HG02623 (cell line): ENCODE data around the gene OTUB2.
A peak's percentile ranks its signal among the peaks of the same experiment; 100 is the strongest.

Experiments
- ATAC-seq: cut with Tn5 transposase; IDR thresholded peaks from one replicate; pipeline ENCODE4 v1.9.1; 2021; ENCODE audit warnings: moderate library complexity; ENCODE audit not compliant: unreplicated experiment

Gene OTUB2

DNA sequence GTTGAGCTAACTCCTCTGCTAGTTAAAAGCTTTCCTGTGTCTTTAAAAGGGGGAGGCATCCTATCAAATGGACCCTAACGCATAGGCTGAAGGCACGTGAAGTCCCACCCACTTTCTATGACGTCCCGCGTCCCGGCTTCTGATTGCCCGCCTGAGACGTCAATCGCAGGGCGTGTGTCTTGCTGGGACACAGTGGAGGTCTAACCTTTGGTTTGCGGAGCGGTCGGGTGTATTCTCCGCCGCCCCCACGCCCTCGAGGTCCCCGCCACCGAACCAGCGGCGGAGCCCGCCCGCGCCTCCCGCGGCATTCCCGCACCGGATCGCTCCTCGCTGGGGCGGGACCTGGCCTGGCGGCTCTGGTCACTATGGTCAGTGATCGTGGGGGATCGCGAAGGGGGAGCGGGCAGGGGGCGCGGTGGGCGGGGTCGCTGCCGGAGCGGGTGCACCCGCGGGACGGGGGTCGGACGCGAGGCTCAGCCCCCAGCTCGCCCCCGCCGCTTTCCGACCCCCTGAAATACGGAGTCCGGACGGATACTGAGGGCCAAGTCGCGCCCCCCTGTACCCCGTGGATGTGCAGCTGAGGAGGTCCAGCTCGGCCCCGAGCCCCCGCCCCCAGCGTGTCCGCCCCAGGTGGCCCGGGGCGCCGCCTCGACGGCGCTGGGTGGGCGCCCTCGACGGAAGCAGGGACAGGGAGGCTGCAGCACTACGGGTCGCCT lies at the start of gene OTUB2:
TSS of gene OTUB2 (plus strand) at position 168 of the 716 bp plus-strand sequence. CDS start at position 366, 198 bp downstream.
- peak; percentile 100 for ATAC-seq

GRCh38 chr14:93976477-93977057 lies 49.6 kb upstream of the OTUB2 start, which contains the start of gene ASB2:
ASB2 (minus strand) TSS chr14:93976570; CDS start chr14:93964539, 12,031 bp downstream.
- peak; percentile 5 for ATAC-seq

DNA sequence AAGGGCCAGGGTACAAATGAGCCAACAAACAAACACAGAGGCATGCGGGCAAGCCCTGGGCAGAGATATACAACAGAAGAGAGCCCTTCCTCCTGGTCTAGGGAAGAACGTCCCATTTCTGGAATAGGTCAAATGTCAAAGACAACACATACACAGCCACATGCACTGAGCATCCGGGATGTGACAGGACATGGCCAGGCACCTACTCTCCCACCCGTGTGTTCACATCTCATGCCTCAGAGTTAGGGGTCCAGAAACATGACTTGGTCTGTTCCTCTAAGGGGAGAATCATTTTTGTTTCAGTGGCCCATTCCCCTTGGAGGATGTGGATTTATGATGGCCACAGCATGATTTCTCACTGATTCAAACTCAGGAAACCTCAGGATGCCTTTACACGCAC lies 49.0 kb upstream of the OTUB2 start:
- ATAC-seq: no peak

- peak; percentile 33 for ATAC-seq
Observed at GRCh38 chr14:93977790-93978581, 48.2 kb upstream of the OTUB2 start.

DNA sequence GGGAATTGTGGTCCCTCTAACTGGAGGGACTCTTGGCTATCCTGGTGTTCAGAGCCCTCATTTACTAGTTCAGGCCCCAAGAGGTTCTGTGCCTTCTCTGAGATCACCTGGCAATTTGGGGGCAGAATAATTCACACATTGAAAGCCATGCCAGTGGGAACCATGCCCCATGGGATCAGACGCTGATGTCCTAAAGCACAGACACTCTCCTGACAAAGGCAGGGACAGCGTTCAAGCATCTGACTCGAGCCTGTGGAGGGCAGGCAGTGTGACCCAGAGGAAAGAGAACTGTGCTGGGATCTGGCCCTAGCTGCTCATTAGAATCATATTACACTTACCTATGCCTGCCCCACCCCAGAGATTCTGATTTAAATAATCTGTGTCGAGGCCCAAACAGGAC lies 47.4 kb upstream of the OTUB2 start:
- ATAC-seq: no peak

- no peak for ATAC-seq
Observed at GRCh38 chr14:93980456-93981201, 45.5 kb upstream of the OTUB2 start.

DNA sequence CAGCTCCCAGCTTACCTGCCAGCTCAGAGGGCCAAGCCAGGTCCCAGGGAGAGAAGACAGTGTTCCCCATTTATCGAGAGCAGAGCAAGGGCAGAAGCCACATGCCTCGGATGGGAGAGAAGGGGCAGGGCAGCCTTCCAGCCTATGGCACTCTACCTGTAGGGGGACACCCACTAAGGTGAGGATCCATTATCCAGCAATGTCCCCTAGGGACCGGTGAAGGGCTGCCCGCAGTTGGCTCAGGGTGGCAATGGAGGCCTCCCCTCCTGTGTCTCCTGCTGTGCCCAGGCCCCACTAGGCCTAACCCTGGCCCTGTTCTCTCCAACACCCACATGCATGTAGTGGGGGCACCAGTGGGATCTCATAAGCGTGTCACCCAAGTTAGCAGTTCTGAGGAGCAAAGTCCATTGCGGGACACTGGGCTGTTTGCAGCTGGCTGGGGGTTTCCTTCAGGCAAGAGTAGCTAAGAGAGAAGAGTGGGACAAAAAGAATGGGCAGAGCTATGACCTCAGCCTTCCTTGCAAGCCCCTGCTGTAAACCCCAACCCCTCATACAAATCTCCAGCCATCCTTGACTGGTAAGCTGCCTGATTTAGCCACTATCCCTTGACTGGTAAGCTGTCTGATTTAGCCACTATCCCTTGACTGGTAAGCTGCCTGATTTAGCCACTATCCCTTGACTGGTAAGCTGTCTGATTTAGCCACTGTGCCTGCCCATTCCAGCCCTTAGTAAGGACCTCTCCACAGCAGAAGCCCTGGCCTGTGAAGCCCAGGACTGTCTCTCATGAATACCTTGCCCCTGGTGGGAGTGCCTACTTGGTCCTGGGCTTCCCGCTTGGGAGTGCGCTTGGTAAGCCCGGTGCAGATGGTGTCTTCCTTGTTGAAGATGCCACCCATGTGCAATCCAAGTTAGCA lies 44.6 kb upstream of the OTUB2 start:
- ATAC-seq: no peak

DNA sequence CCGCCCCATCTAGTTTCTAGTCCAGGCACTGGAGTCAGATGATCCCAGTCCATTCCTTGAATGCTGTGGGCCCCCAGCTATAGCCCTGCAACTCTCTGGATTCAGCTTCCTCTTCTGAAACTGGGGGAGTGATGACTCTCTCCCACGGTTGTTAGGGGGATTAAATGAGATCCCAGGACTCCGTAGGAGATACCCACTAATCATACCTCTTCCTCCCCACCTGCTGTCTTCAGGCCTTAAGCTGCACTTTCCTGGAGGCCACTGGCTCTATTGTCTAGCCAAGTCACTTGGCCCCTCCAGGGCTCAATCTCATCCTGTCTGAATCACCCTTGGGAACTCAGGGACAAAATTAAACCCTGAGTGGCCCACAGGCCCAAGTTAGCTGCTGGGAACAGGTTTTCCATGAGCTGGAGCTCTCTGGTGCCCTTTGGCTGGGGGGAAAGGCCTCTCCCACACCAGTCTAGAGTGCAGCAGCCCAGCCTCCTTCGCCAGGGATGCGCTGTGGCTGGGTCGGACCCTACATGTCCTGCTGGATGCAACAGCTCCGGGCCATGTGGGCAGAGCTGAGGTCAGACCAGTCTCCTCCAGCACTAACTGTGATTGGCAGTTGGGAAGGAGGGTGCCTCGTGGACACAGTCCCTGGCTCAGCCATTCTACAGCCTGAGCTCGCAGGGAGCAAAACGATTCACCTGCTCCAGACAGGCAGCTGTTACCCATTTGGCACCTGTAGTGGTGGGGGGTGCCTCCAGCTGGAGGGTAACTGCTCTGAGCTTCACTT lies 43.7 kb upstream of the OTUB2 start:
- ATAC-seq: no peak

DNA sequence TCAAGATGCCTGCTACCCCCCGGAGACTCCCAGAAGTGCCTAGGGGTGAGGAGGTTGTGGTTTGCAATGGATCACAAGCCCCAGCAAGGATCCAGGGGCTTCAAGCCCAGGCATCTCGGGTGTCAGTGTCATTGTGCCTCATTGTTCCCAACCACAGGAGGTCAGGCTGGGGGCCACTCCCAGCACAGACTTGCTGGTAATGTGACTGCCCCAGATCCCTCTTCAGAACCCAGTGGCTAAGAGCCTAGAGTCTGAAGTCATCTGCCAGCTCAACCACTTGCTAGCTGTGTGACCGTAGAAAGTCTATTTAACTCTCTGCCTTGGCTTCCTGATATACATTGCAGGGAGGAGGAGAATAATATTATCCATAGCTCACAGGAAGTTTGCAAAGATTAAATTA lies 42.1 kb upstream of the OTUB2 start:
- ATAC-seq: no peak

- no peak for ATAC-seq
Observed at GRCh38 chr14:93984987-93985410, 41.1 kb upstream of the OTUB2 start.

DNA sequence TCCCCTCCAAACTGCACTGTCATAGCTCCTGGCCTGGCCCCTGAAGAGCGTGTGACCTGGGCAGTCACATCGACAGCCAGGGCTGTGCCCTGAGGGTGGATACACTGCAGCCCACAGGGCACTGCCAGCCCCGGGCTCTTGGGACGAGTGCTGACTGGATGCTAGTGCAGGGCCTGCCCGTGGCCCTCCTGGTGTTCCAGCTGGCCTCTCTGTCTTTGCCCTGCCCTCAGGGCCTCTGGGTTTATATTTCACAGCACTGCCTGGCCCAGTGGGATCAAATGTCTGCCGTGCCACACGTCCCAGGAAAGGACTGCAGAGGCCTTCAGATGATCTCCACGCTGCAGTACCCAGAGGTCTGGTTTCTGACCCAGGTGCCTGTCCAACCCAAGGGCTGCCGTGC lies 39.2 kb upstream of the OTUB2 start:
- ATAC-seq: no peak

GRCh38 chr14:93987376-93987775 lies 38.8 kb upstream of the OTUB2 start:
- no peak for ATAC-seq

- no peak for ATAC-seq
Observed at GRCh38 chr14:93987815-93988476, 38.2 kb upstream of the OTUB2 start.

- ATAC-seq: no peak
Observed at GRCh38 chr14:93989939-93990338, 36.2 kb upstream of the OTUB2 start.

DNA sequence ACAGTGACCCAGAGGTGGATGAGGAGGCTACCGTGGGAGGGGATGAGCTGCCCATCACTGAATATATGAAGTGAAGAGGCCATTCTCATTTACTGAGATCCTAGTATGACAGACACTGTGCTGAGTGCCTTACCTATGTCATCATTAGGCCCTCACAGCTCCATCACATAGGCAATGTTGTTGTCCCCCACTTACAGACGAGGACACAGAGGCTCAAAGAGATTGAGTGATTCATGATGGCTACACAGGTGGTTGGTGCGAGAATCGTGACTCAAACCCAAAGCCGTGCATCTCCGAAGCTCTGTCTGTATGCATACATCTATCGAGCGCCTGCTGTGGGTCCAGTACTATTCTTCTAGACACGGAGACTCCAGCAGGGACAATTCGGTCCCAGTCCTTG lies 34.9 kb upstream of the OTUB2 start:
- no peak for ATAC-seq

DNA sequence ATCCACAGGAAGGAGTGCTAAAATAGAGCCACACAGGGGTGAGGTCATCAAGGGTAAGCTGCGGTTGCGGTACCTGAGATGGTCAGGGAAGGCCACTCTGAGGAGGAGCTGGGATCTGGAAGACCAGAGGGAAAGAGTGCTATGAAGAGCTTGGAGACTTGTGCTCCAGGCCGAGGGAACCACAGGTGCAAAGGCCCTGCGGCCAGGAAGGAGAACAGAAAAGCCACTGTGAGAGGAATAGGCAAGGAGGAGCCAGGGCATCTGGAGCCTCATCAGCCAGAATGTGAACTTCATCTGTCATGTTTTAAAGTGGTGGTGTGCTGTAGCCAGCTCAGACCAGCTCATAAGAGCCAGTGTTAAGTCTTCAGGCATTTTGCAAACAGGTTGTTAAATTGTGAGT lies 34.5 kb upstream of the OTUB2 start:
- no peak for ATAC-seq

GRCh38 chr14:93993382-93993781 lies 32.8 kb upstream of the OTUB2 start:
- no peak for ATAC-seq

GRCh38 chr14:93994919-93995682 lies 31.0 kb upstream of the OTUB2 start:
- ATAC-seq: no peak
